ENCODE measurements around the gene ERN2.

Gene ERN2

DNA sequence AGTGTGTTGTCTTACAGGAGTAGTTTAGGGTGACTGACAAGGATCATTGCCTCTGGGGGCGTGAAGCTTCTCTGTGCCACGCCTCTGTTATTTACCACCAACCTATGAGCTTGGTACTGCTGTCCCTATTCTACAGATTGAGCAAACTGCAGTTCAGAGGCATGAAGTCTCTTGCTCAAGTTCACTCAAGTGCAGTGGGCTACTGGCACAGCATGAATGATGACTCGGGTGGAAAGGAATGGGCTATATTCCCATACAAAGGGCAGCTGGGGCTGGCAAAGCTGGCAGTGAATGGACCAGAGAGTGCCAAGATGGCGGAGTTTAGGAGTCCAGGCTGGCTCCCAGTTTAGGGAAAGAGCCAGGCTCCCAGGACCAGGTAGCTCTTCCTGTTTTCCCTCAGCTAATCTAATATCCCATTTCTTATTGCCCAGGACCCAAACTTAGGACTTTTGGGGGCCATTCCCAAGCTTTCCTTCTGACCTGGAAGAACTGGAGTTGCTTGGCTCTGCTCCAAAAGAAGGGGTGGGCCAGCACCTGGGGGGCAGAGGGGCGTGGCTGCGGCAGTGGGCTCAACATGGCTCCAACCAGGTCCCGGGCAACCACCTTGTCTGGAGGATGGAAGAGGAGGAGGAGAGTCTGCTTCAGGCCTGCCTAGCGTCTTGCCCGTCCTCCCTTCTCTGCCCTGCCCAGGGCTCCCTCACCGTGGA is 21.4 kb downstream of the ERN2 start:
- no peaks in the 10 kb centered on the region for H3K9me3 Mint-ChIP-seq
- DNase-seq (ENCODE audit: low spot score in 2 of 2) (no peak), ATAC-seq (replicated peaks; ENCODE audit: extremely low read depth, poor library complexity, severe bottlenecking) (no peak)
- no peaks in the 10 kb centered on the region for H3K27me3 Mint-ChIP-seq
- no peaks in the 10 kb centered on the region for H3K4me1 Mint-ChIP-seq
- H3K36me3 Mint-ChIP-seq (ENCODE audit: insufficient read depth) = peaks cover 7% of the 10 kb centered on the region
- no peak overlapping the region for H3K27ac Mint-ChIP-seq (ENCODE audit: low read depth)
- no peak overlapping the region for H3K4me3 Mint-ChIP-seq

GRCh38 chr16:23690771-23691482 is 22.1 kb downstream of the ERN2 start:
- ATAC-seq (replicated peaks; ENCODE audit: extremely low read depth, poor library complexity, severe bottlenecking) = no peak
- DNase-seq (ENCODE audit: low spot score in 2 of 2) = no peak
- Mint-ChIP-seq H3K4me3 (no peak overlapping the region), H3K4me1 (no peaks in the 10 kb centered on the region), H3K27me3 (no peaks in the 10 kb centered on the region), H3K27ac (ENCODE audit: low read depth) (no peak overlapping the region), H3K36me3 (ENCODE audit: insufficient read depth) (peaks cover 8% of the 10 kb centered on the region), H3K9me3 (no peaks in the 10 kb centered on the region)

DNA sequence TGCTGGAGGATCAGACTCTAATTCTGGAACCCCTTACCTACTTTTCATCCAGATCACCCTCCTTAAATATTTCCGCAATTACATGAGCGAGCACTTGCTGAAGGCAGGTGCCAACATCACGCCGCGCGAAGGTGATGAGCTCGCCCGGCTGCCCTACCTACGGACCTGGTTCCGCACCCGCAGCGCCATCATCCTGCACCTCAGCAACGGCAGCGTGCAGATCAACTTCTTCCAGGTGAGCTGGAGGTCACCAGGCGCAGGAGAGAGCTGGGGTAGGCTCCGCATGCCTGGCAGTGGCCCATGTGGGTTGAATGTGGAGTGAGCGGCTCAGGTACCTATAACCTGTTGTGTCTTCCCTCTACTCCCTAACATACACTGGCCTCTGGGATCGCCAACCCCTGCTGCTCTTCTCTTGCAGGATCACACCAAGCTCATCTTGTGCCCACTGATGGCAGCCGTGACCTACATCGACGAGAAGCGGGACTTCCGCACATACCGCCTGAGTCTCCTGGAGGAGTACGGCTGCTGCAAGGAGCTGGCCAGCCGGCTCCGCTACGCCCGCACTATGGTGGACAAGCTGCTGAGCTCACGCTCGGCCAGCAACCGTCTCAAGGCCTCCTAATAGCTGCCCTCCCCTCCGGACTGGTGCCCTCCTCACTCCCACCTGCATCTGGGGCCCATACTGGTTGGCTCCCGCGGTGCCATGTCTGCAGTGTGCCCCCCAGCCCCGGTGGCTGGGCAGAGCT is 23.4 kb downstream of the ERN2 start:
- no peaks in the 10 kb centered on the region for H3K4me1 Mint-ChIP-seq
- no peak overlapping the region for H3K4me3 Mint-ChIP-seq
- DNase-seq (ENCODE audit: low spot score in 2 of 2) (no peak), ATAC-seq (replicated peaks; ENCODE audit: extremely low read depth, poor library complexity, severe bottlenecking) (no peak)
- H3K27me3 Mint-ChIP-seq = no peaks in the 10 kb centered on the region
- H3K27ac Mint-ChIP-seq (ENCODE audit: low read depth) = no peak overlapping the region
- no peaks in the 10 kb centered on the region for H3K9me3 Mint-ChIP-seq
- H3K36me3 Mint-ChIP-seq (ENCODE audit: insufficient read depth) = peaks cover 12% of the 10 kb centered on the region

DNA sequence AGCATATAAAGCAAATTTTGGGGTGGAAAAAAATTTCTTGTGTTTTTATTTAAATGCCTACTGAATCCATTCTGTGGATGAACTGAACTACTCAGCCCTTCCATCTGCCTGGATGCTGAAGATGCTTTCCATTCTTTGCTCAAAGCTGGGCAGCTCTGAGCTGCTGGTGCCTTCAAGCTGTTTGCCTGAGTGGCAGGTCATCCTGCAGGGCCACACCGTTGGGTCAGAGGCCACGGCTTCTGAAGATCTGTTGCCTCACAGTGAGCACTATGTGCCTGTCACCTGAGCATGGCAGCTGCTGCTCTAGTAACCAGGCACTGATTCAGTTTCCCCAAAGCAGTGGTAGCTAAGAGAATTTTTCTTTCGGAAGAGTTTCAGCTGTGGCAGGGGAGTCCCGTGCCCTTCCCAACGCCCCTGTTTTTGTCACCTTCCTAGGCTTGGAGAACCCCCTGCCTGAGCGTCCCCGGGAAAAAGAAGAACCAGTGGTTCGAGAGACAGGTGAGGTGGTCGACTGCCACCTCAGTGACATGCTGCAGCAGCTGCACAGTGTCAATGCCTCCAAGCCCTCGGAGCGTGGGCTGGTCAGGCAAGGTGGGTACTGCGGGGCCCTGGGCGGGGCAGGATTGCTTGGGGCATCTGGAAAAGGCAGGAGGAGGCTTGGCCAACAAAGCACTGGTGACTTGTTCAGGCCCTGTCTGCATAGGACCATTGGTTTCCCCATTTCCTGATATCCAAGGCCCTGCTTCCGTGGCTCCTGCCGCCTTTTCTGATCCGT is 25.8 kb downstream of the ERN2 start:
- Mint-ChIP-seq H3K27me3 (no peaks in the 10 kb centered on the region), H3K36me3 (ENCODE audit: insufficient read depth) (peaks cover 16% of the 10 kb centered on the region), H3K4me3 (no peak overlapping the region), H3K27ac (ENCODE audit: low read depth) (no peak overlapping the region), H3K4me1 (no peaks in the 10 kb centered on the region), H3K9me3 (no peaks in the 10 kb centered on the region)
- DNase-seq (ENCODE audit: low spot score in 2 of 2) (no peak), ATAC-seq (replicated peaks; ENCODE audit: extremely low read depth, poor library complexity, severe bottlenecking) (no peak)

- no peak for ATAC-seq (replicated peaks; ENCODE audit: extremely low read depth, poor library complexity, severe bottlenecking)
Observed at GRCh38 chr16:23683487-23683886, 29.5 kb downstream of the ERN2 start.

GRCh38 chr16:23682181-23682580 is 30.8 kb downstream of the ERN2 start:
- DNase-seq (ENCODE audit: low spot score in 2 of 2) (no peak), ATAC-seq (replicated peaks; ENCODE audit: extremely low read depth, poor library complexity, severe bottlenecking) (no peak)
- H3K4me1 Mint-ChIP-seq = peaks cover 23% of the 10 kb centered on the region
- no peak overlapping the region for H3K27ac Mint-ChIP-seq (ENCODE audit: low read depth)
- peaks cover 12% of the 10 kb centered on the region for H3K36me3 Mint-ChIP-seq (ENCODE audit: insufficient read depth)
- H3K9me3 Mint-ChIP-seq = no peaks in the 10 kb centered on the region
- peaks cover 11% of the 10 kb centered on the region for H3K27me3 Mint-ChIP-seq
- H3K4me3 Mint-ChIP-seq = no peak overlapping the region

More at GRCh38 chr16:23683487-23683886, 29.5 kb downstream of the ERN2 start:
- no peak overlapping the region for H3K27ac Mint-ChIP-seq (ENCODE audit: low read depth)
- no peaks in the 10 kb centered on the region for H3K9me3 Mint-ChIP-seq
- peaks cover 19% of the 10 kb centered on the region for H3K36me3 Mint-ChIP-seq (ENCODE audit: insufficient read depth)
- DNase-seq (ENCODE audit: low spot score in 2 of 2) = no peak
- peaks cover 11% of the 10 kb centered on the region for H3K27me3 Mint-ChIP-seq
- H3K4me1 Mint-ChIP-seq = peaks cover 17% of the 10 kb centered on the region
- H3K4me3 Mint-ChIP-seq = no peak overlapping the region

DNA sequence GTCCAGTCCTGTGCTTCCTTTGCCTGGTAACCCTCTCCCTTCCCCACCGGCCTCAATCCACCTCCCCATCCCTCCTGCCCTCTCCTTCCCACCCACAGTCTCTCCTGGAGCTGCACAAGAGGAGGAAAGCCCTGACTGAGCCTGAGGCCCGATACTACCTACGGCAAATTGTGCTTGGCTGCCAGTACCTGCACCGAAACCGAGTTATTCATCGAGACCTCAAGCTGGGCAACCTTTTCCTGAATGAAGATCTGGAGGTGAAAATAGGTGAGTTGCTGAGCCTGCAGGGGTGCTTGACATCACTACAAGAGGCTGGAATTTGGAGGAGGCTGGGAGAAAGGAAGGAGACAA is 33.1 kb downstream of the ERN2 start:
- peaks cover 11% of the 10 kb centered on the region for H3K27me3 Mint-ChIP-seq
- H3K36me3 Mint-ChIP-seq (ENCODE audit: insufficient read depth) = peaks cover 10% of the 10 kb centered on the region
- peak overlapping the region; percentile 85 for H3K4me3 Mint-ChIP-seq
- ATAC-seq (replicated peaks; ENCODE audit: extremely low read depth, poor library complexity, severe bottlenecking) (no peak), DNase-seq (ENCODE audit: low spot score in 2 of 2) (no peak)
- no peaks in the 10 kb centered on the region for H3K9me3 Mint-ChIP-seq
- peaks cover 23% of the 10 kb centered on the region for H3K4me1 Mint-ChIP-seq
- H3K27ac Mint-ChIP-seq (ENCODE audit: low read depth) = no peak overlapping the region

- no peaks in the 10 kb centered on the region for H3K9me3 Mint-ChIP-seq
- ATAC-seq (replicated peaks; ENCODE audit: extremely low read depth, poor library complexity, severe bottlenecking) = no peak
- peaks cover 11% of the 10 kb centered on the region for H3K27me3 Mint-ChIP-seq
- peaks cover 23% of the 10 kb centered on the region for H3K4me1 Mint-ChIP-seq
- no peak for DNase-seq (ENCODE audit: low spot score in 2 of 2)
- no peak overlapping the region for H3K27ac Mint-ChIP-seq (ENCODE audit: low read depth)
- H3K4me3 Mint-ChIP-seq = peak overlapping the region; percentile 85
- H3K36me3 Mint-ChIP-seq (ENCODE audit: insufficient read depth) = peaks cover 10% of the 10 kb centered on the region
Observed at GRCh38 chr16:23679274-23679985, 33.6 kb downstream of the ERN2 start.

DNA sequence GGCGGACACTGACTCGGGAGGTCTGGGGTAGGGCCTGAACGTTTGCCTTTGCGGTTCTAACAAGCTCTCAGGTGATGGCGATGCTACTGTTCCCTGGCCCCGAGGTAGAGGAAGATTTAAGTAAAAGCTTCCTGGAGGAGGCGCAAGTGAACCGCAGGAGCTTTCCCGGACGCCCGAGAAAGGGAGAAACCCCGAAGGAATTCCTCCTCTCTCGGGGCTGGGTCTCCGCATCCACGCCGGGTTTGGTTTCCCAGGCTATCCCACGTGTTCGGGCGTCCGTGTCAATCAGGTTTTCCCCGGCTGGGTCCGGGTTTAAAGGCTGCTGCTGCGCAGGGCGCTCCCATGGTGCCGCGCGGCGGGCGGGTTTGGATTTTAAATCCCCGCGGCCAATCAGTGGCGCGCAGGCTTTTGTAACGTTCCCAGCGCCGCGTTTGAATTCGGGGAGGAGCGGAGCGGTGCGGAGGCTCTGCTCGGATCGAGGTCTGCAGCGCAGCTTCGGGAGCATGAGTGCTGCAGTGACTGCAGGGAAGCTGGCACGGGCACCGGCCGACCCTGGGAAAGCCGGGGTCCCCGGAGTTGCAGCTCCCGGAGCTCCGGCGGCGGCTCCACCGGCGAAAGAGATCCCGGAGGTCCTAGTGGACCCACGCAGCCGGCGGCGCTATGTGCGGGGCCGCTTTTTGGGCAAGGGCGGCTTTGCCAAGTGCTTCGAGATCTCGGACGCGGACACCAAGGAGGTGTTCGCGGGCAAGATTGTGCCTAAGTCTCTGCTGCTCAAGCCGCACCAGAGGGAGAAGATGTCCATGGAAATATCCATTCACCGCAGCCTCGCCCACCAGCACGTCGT is 34.4 kb downstream of the ERN2 start, which contains the start of gene PLK1:
PLK1 (plus strand) TSS at position 460 of the 844 bp plus-strand sequence; CDS start at position 504, 44 bp downstream.
- Mint-ChIP-seq H3K36me3 (ENCODE audit: insufficient read depth) (peaks cover 5% of the 10 kb centered on the region), H3K4me1 (peaks cover 23% of the 10 kb centered on the region), H3K4me3 (peak within 1 kb of the TSS; percentile 85), H3K27ac (ENCODE audit: low read depth) (no peak within 1 kb of the TSS), H3K27me3 (peaks cover 11% of the 10 kb centered on the region), H3K9me3 (no peaks in the 10 kb centered on the region)
- ATAC-seq (replicated peaks; ENCODE audit: extremely low read depth, poor library complexity, severe bottlenecking) (peak; percentile 95), DNase-seq (ENCODE audit: low spot score in 2 of 2) (peak; percentile 47 to 49)

DNA sequence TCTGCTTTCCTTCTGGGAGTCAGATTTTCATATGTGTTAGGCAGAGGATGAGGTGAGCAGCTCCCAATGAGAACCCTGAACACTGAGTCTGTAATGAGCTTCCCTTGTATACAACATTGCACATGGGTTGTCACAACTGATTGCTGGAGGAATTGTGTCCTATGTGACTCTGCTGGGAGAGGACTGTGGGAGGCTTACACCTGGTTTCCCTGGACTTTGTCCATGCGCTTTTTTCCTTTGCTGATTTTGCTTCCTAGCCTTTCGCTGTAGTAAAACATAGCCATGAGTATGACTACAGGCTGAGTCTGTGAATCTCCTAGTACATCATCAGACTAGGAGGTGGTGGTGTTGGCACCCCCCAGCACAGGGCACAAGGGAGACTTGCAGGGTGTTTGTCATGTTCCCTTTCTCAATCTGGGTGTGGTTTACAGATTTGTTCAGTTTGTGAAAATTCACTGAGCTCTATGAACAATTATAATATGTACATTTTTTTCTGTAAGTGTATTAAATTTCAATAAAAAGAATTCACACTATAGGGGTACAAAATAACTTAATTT is 36.0 kb downstream of the ERN2 start:
- Mint-ChIP-seq H3K9me3 (no peaks in the 10 kb centered on the region), H3K4me3 (no peak overlapping the region), H3K27ac (ENCODE audit: low read depth) (no peak overlapping the region), H3K36me3 (ENCODE audit: insufficient read depth) (peaks cover 8% of the 10 kb centered on the region), H3K27me3 (peaks cover 11% of the 10 kb centered on the region), H3K4me1 (peaks cover 23% of the 10 kb centered on the region)
- no peak for DNase-seq (ENCODE audit: low spot score in 2 of 2)
- ATAC-seq (replicated peaks; ENCODE audit: extremely low read depth, poor library complexity, severe bottlenecking) = no peak

All from central memory CD8-positive, alpha-beta T cell (primary cell).